PC-9 (cell line): ENCODE measurements around the gene KCNH1. TPM values are rescaled to one million over a fixed set of nuclear protein-coding genes. Genes with fewer than 3 reads are reported as not detected.

Experiments used
- BruUV-seq: library from RNA; stranded (reverse); fragments of 400-500 nt; replicated peaks from 2 replicates; lab custom pipeline; 2021; lab: Mats Ljungman, UMichigan
- CTCF ChIA-PET: fragments of 300-600 bp; sonication (Branson Sonifier 250); formaldehyde crosslinking; loops from one replicate; lab custom pipeline; 2022; ENCODE audit warnings: antibody characterized with exemption; lab: Charles Lee
- POLR2A ChIA-PET: fragments of 300-600 bp; sonication (Branson Sonifier 250); formaldehyde crosslinking; loops from one replicate; lab custom pipeline; 2022; ENCODE audit warnings: antibody characterized with exemption; ENCODE audit not compliant: unreplicated experiment; lab: Charles Lee
- DNase-seq, 2 experiments: peaks; one replicate each; pipeline versions ENCODE4 v3.0.0 to v3.0.0-alpha.2; 2015 to 2022; ENCODE audit warnings: mixed read lengths in 1 of 2
- H2AFZ ChIP-seq: fragments of 200-600 bp; sonication (generic); 2 replicates; pipeline ENCODE4 v1.8.1; 2017; ENCODE audit warnings: antibody characterized with exemption
- H3F3A ChIP-seq: fragments of 200-600 bp; sonication (generic); 2 replicates; pipeline ENCODE4 v1.8.1; 2017; ENCODE audit warnings: antibody characterized with exemption, mild to moderate bottlenecking, low read depth; ENCODE audit not compliant: insufficient read depth
- H3K27ac ChIP-seq: fragments of 200-600 bp; sonication (generic); 2 replicates; pipeline ENCODE4 v1.6.1; 2016; ENCODE audit warnings: mixed run types
- H3K27me3 ChIP-seq: fragments of 200-600 bp; sonication (generic); 2 replicates; pipeline ENCODE4 v1.6.1; 2016; ENCODE audit warnings: low read depth, mixed run types; ENCODE audit not compliant: insufficient read depth
- H3K36me3 ChIP-seq: fragments of 200-600 bp; sonication (generic); 2 replicates; pipeline ENCODE4 v1.6.1; 2016; ENCODE audit warnings: low read depth, mixed run types
- H3K4me1 ChIP-seq: fragments of 200-600 bp; sonication (generic); replicated peaks from 2 replicates; pipeline ENCODE4 v1.6.1; 2016; ENCODE audit warnings: mixed run types; ENCODE audit not compliant: insufficient read depth
- H3K4me2 ChIP-seq: fragments of 200-600 bp; sonication (generic); 2 replicates; pipeline ENCODE4 v1.6.1; 2017; ENCODE audit warnings: mixed run types
- H3K4me3 ChIP-seq: fragments of 200-600 bp; sonication (generic); 2 replicates; pipeline ENCODE4 v1.6.1; 2016; ENCODE audit warnings: mixed run types
- H3K79me2 ChIP-seq: fragments of 200-600 bp; sonication (generic); 2 replicates; pipeline ENCODE4 v1.6.1; 2017; ENCODE audit warnings: low read depth, mixed run types
- H3K9me2 ChIP-seq: fragments of 200-600 bp; sonication (generic); 2 replicates; pipeline ENCODE4 v1.8.1; 2017; ENCODE audit warnings: mild to moderate bottlenecking; ENCODE audit not compliant: insufficient read depth
- H3K9me3 ChIP-seq: fragments of 200-600 bp; sonication (generic); 2 replicates; pipeline ENCODE4 v1.8.1; 2016; ENCODE audit warnings: low read depth; ENCODE audit not compliant: insufficient read depth
- H4K20me1 ChIP-seq: fragments of 200-600 bp; sonication (generic); 2 replicates; pipeline ENCODE4 v1.8.1; 2017; ENCODE audit not compliant: insufficient read depth
- CTCF ChIP-seq: fragments of 200-600 bp; sonication (generic); conservative IDR thresholded peaks from 2 replicates; pipeline ENCODE4 v1.6.1; 2017; ENCODE audit warnings: mixed run types, antibody characterized with exemption, mild to moderate bottlenecking, moderate library complexity
- EZH2 ChIP-seq: fragments of 200-600 bp; sonication (generic); IDR thresholded peaks from 2 replicates; pipeline ENCODE4 v1.8.0; 2017; ENCODE audit warnings: antibody characterized with exemption, low read depth
- intact Hi-C: fragments of 100-400 bp; cut with micrococcal nuclease; formaldehyde crosslinking; loops from one replicate; pipeline ENCODE4 v1.10.0; 2022; ENCODE audit not compliant: unreplicated experiment
- total RNA-seq: library from RNA; stranded (reverse); gene quantifications from 2 replicates; pipeline ENCODE4 v1.2.3, GENCODE V29; 2021

Gene KCNH1
- total RNA-seq, 1 experiment from 2014 or later, result not detected

GRCh38 chr1:210801501-210801900, 332.4 kb downstream of the KCNH1 start:
- Histone ChIP-seq H3K4me2 (no peak overlapping the region), H3K36me3 (no peaks in the 10 kb centered on the region), H3K79me2 (no peaks in the 10 kb centered on the region), H3K4me1 (no peaks in the 10 kb centered on the region), H3K9me3 (no peaks in the 10 kb centered on the region), H3K27ac (no peak overlapping the region), H2AFZ (no peak overlapping the region), H3K27me3 (peaks cover 18% of the 10 kb centered on the region; the same call in 1 of the 2 replicates), H4K20me1 (no peaks in the 10 kb centered on the region), H3F3A (no peaks in the 10 kb centered on the region), H3K4me3 (no peak overlapping the region), H3K9me2 (no peaks in the 10 kb centered on the region)
- CTCF ChIA-PET, result interaction anchor here (0.6 kb wide), 1 partner anchor 432 kb away, joined by 3 read pairs; no protein-coding TSS in a partner anchor
- TF ChIP-seq CTCF (no peak), EZH2 (no peak)
- DNase-seq, result no peak
- BruUV-seq, result no TSS peak
- POLR2A ChIA-PET, result no interaction called here
- intact Hi-C loops, result no loop called here

- no peak overlapping the region for H3K27ac ChIP-seq
- H3K4me1 ChIP-seq, result no peaks in the 10 kb centered on the region
- no peaks in the 10 kb centered on the region for H3K9me3 ChIP-seq
- H4K20me1 ChIP-seq, result no peaks in the 10 kb centered on the region
- no peaks in the 10 kb centered on the region for H3K79me2 ChIP-seq
- TF ChIP-seq CTCF (no peak), EZH2 (no peak)
- H3K4me3 ChIP-seq, result no peak overlapping the region
- POLR2A ChIA-PET, result no interaction called here
- no peaks in the 10 kb centered on the region for H3K36me3 ChIP-seq
- H3K9me2 ChIP-seq, result no peaks in the 10 kb centered on the region
- no peak overlapping the region for H3K4me2 ChIP-seq
- CTCF ChIA-PET, result interaction anchor here (0.6 kb wide), 1 partner anchor 431 kb away, joined by 3 read pairs; no protein-coding TSS in a partner anchor
- intact Hi-C loops, result no loop called here
- H2AFZ ChIP-seq, result no peak overlapping the region
- DNase-seq, result no peak
- peaks cover 18% of the 10 kb centered on the region; the same call in 1 of the 2 replicates for H3K27me3 ChIP-seq
- no TSS peak for BruUV-seq
- no peaks in the 10 kb centered on the region for H3F3A ChIP-seq
Measured at GRCh38 chr1:210800756-210801155, 333.2 kb downstream of the KCNH1 start.

- intact Hi-C loops, result no loop called here
- no TSS peak for BruUV-seq
- CTCF ChIA-PET, result no interaction called here
- Histone ChIP-seq H3K27ac (no peak overlapping the region), H3K4me3 (no peak overlapping the region), H3K79me2 (no peaks in the 10 kb centered on the region), H3K27me3 (peaks cover 18% of the 10 kb centered on the region; the same call in 1 of the 2 replicates), H4K20me1 (no peaks in the 10 kb centered on the region), H3K36me3 (no peaks in the 10 kb centered on the region), H3K9me2 (no peaks in the 10 kb centered on the region), H2AFZ (no peak overlapping the region), H3K4me2 (no peak overlapping the region), H3K4me1 (no peaks in the 10 kb centered on the region), H3K9me3 (no peaks in the 10 kb centered on the region), H3F3A (no peaks in the 10 kb centered on the region)
- TF ChIP-seq EZH2 (no peak), CTCF (no peak)
- POLR2A ChIA-PET, result no interaction called here
- no peak for DNase-seq
Measured at GRCh38 chr1:210800301-210800700, 333.6 kb downstream of the KCNH1 start.
